ENCODE results near the gene MAX.
"Not testable (repeated sequence)": the region's sequence is repeated elsewhere in the genome, so short reads cannot be mapped to it uniquely, and the experiment has no call there.

The MAX gene

DNA sequence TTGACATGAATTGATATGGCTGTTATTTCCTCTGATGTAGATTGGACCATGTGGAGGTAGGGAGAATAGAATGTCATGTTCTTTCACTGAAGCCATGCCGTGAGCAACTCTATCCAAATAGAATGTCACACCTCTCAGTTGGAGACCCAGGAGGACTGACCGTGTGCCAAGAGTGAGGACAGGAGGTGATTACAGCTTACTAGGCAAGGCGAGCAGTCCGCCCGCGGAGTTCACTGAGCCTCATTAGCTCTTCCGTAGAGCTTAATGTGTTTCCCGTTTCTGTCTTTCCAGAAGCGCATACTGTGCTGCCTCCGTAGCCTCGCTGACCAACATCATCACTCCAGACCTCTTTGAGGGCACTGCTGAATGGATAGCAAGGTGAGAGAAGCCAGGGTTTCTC is 70.0 kb downstream of the MAX start:
- DNase-seq, result no peak

DNA sequence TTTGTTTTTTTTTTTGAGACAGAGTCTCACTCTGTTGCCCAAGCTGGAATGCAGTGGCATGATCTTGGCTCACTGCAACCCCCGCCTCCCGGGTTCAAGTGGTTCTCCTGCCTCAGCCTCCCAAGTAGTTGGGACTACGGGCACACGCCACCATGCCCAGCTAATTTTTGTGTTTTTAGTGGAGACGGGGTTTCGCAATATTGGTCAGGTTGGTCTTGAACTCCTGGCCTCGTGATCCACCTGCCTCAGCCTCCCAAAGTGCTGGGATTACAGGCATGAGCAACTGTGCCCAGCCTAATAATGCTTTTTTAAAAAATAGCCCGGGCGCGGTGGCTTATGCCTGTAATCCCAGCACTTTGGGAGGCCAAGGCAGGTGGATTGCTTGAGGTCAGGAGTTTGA is 71.0 kb downstream of the MAX start:
- not testable (repeated sequence) for DNase-seq

DNA sequence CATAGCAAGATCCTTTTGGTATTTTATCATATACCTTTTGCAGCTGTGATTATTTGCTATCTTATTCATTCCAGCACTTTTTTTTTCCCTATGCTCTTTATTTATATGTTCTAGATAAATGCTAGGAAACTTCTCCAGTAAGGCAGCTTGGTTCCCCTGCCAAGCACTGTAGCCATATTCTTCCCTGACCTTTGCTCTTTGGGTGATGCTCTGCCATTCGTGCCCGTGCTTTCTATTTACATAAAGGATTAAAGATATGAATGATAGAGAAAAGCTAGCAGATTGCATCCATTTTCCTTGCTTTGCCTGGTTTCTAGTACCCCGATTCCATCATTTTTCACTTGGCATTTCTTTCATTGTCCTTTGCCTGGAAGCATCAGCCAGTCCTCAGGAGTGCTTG is 73.4 kb downstream of the MAX start:
- DNase-seq, result no peak

DNA sequence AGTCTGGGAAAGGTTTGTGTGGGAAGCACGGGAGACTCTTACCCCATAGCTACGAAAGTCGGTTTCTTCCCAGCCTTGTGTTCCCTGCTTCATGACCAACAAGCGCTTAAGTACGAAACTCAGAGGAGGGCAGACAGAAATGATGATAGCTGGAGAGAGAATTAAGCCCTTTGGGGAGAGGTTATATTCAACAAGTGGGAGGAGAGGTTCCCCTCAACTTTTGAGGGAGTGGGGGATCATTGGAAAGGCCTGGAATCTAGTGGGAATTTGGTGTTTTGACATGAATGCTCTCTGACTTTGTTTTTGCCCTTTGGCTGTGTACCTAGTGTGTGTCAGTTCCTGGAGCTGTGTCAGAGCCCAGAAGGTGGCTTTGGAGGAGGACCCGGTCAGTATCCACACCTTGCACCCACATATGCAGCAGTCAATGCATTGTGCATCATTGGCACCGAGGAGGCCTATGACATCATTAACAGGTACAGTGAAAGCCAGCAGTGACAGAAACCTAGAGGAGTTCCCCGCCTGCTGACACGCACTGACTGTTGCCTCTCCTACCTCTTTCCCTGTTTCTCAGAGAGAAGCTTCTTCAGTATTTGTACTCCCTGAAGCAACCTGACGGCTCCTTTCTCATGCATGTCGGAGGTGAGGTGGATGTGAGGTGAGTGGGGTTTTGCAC is 75.1 kb downstream of the MAX start:
- no peak for DNase-seq

DNA sequence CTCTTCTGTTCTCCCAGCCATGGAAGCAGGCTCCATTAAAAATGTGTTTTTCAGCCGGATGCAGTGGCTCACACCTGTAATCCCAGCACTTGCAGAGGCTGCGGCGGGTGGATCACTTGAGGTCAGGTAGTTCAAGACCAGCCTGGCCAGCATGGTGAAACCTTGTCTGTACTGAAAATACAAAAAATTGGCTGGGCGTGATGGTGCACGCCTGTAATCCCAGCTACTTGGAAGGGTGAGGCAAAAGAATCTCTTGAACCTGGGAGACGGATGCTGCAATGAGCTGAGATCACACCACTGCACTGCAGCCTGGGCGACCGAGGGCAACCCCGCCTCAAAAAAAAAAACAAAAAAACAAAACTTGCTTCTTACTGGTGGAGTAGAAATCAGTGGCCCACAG is 75.8 kb downstream of the MAX start:
- DNase-seq, result no peak

DNA sequence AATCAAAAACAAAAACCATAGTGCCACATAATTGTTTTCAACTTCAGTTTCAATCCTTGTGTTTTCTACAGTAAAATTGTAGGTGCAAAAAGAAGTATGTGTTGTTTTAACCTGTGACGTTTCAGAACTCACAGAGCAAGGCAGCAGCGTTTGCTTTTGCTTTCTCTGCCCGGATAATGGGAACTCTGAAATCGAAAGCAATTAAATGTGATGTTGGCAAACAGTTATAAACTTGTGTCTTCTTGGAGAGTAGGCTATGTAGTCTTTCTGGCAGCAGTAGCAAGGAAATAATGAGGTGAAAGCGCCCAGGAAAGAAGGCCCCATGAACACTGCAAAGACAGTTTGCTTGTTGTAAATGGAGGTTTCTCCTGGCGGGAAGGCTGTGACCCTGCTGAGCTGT is 76.5 kb downstream of the MAX start:
- no peak for DNase-seq

Data from HCEC 1CT (cell line).